Fibroblast of lung (primary cell): ENCODE data around the gene NR3C2. TPM values are rescaled to one million over a fixed set of nuclear protein-coding genes. Genes with fewer than 3 reads are reported as not detected.

ENCODE experiments used
- DNase-seq, 2 donors: peaks; one replicate each; pipeline versions ENCODE4 v3.0.0 to v3.0.0-alpha.2; 2010; ENCODE audit warnings: low read depth in 2 of 2
- H2AFZ ChIP-seq: 2 replicates; pipeline ENCODE4 v1.5.1; 2012; ENCODE audit warnings: low read length, control low read depth, inconsistent platforms
- H3K27ac ChIP-seq: 2 replicates; pipeline ENCODE4 v1.5.1; 2011; ENCODE audit warnings: low read length, control low read depth; ENCODE audit not compliant: insufficient read depth
- H3K27me3 ChIP-seq: 2 replicates; pipeline ENCODE4 v1.5.1; 2011; ENCODE audit warnings: mild to moderate bottlenecking, low read length; ENCODE audit not compliant: control insufficient read depth, insufficient read depth
- H3K36me3 ChIP-seq: 2 replicates; pipeline ENCODE4 v1.5.1; 2011; ENCODE audit warnings: low read length; ENCODE audit not compliant: control insufficient read depth, insufficient read depth
- H3K4me1 ChIP-seq: 2 replicates; pipeline ENCODE4 v1.5.1; 2011; ENCODE audit warnings: low read length; ENCODE audit not compliant: control insufficient read depth, insufficient read depth; ENCODE audit errors: extremely low read depth
- H3K4me2 ChIP-seq: 2 replicates; pipeline ENCODE4 v1.5.1; 2011; ENCODE audit warnings: low read length, control low read depth; ENCODE audit not compliant: insufficient read depth; ENCODE audit errors: extremely low read depth
- H3K4me3 ChIP-seq, 4 experiments: fragments of 200-600 bp in 1 of 4; sonication (generic) in 1 of 4; replicated peaks in 1 of 4; 2 replicates each; pipeline ENCODE4 v1.5.1; 2011 to 2016; ENCODE audit warnings: low read length in 4 of 4, low read depth in 3 of 4, mild to moderate bottlenecking in 3 of 4, control low read depth in 2 of 4, inconsistent platforms in 1 of 4, mixed read lengths in 1 of 4; ENCODE audit not compliant: insufficient read depth in 1 of 4; ENCODE audit errors: control extremely low read depth in 1 of 4
- H3K79me2 ChIP-seq: 2 replicates; pipeline ENCODE4 v1.5.1; 2012; ENCODE audit warnings: mild to moderate bottlenecking, low read length, inconsistent platforms; ENCODE audit not compliant: control insufficient read depth, insufficient read depth
- H3K9ac ChIP-seq: 2 replicates; pipeline ENCODE4 v1.5.1; 2011; ENCODE audit warnings: mild to moderate bottlenecking, low read length, control low read depth; ENCODE audit not compliant: insufficient read depth
- H3K9me3 ChIP-seq: 2 replicates; pipeline ENCODE4 v1.5.1; 2012; ENCODE audit warnings: low read depth, low read length; ENCODE audit not compliant: control insufficient read depth, insufficient read depth
- H4K20me1 ChIP-seq: 2 replicates; pipeline ENCODE4 v1.5.1; 2011; ENCODE audit warnings: low read length; ENCODE audit not compliant: control insufficient read depth, insufficient read depth; ENCODE audit errors: extremely low read depth
- EZH2 ChIP-seq: IDR thresholded peaks from 2 replicates; pipeline ENCODE4 v1.5.1; 2012; ENCODE audit warnings: low read length, control low read depth, mild to moderate bottlenecking; ENCODE audit errors: missing control alignments
- polyA plus RNA-seq, 2 donors: library from polyadenylated mRNA; depleted of rRNA in 1 of 2; stranded (reverse) in 1 of 2; unstranded in 1 of 2; fragments of >200 nt; gene quantifications; 2 replicates each; pipeline ENCODE4 v1.2.1, GENCODE V29; 2011 to 2012; ENCODE audit warnings: missing spikeins in 1 of 2
- total RNA-seq: library from RNA; depleted of rRNA; stranded (reverse); fragments of >200 nt; gene quantifications from 2 replicates; pipeline ENCODE4 v1.2.1, GENCODE V29; 2014
- TF ChIP-seq, protein P1 (sequence below), 2 donors: IDR thresholded peaks in 1 of 2; conservative IDR thresholded peaks in 1 of 2; 1 replicate in 1 of 2; 2 replicates in 1 of 2; pipeline ENCODE4 v1.5.1; 2011 to 2012; ENCODE audit warnings: low read length in 2 of 2, control low read depth in 1 of 2, inconsistent platforms in 1 of 2, low read depth in 1 of 2, mild to moderate bottlenecking in 1 of 2

Gene NR3C2
- total and polyA plus RNA-seq, 2 donors (not counting 1 experiment from before 2014, with no cell fraction given): 1.9 to 7.4 TPM

DNA sequence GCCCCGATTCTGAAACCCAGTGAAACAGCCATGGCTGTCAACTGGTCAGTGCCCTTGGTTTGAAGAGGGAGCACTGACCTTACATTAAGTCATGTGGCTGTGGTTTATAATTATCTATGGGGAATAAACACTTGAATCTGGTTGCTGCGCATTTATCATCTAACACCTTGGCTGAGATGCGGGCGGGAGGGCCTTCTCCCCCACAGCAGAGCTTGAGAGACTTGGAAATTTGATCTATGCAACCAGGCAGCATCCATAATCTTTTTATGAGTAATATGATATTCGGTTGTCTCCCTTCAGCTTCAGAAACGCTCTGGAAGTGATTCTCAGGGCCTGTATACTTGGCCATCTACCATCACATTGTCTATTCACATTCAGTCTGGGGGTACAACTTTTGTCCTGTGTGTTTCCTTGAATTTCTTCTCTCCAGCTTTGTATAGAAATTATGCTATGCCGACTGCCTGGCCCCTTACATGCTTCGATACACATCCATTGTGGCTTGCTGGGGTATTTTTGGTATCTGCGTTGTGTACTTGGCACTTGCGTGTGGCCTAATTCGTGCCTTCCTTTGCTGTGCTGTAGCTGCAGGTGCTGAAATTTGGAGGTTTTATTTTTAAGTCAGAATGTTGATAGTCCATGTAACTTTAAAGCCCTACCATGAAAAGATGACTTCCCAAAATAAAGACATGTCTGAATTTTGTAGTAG lies 388.8 kb downstream of the NR3C2 start:
- Histone ChIP-seq H3K4me1 (no peaks in the 10 kb centered on the region), H3K9ac (no peak overlapping the region), H4K20me1 (no peaks in the 10 kb centered on the region), H3K27me3 (no peaks in the 10 kb centered on the region), H3K4me3 (no peak overlapping the region), H3K4me2 (no peak overlapping the region), H3K36me3 (no peaks in the 10 kb centered on the region), H3K9me3 (no peaks in the 10 kb centered on the region), H3K27ac (no peak overlapping the region), H3K79me2 (peaks cover 2% of the 10 kb centered on the region), H2AFZ (no peak overlapping the region)
- no peak for TF ChIP-seq EZH2
- TF ChIP-seq, protein P1, sequence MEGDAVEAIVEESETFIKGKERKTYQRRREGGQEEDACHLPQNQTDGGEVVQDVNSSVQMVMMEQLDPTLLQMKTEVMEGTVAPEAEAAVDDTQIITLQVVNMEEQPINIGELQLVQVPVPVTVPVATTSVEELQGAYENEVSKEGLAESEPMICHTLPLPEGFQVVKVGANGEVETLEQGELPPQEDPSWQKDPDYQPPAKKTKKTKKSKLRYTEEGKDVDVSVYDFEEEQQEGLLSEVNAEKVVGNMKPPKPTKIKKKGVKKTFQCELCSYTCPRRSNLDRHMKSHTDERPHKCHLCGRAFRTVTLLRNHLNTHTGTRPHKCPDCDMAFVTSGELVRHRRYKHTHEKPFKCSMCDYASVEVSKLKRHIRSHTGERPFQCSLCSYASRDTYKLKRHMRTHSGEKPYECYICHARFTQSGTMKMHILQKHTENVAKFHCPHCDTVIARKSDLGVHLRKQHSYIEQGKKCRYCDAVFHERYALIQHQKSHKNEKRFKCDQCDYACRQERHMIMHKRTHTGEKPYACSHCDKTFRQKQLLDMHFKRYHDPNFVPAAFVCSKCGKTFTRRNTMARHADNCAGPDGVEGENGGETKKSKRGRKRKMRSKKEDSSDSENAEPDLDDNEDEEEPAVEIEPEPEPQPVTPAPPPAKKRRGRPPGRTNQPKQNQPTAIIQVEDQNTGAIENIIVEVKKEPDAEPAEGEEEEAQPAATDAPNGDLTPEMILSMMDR (conservative IDR thresholded peaks at IDR 0.05 in 1 of 2, IDR thresholded peaks at IDR 0.05 in 1 of 2; ENCODE audit: low read depth in 1 of 2, low read length in 2 of 2): no peak
- peak in 1 of 2 donors; percentile 46 for DNase-seq

DNA sequence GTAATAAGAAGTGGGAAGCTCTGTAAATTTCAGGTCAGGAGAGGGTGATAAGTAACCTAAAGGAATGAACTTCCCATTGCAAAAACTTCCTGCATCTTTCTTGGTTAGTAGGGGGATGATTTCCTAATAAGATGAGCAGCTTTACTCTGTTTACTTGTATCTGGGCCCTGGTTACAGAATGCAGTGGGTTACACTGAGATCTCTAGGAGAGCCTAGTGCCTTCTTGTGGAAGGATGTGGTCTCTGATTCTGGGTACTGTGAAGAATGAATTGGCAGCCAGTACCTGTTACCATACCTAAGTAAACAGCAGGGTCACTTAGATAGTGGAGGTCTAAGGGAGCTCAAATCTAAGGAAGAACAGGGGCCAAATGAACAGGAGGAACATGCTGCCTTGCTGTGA lies 389.8 kb downstream of the NR3C2 start:
- no peak overlapping the region for H2AFZ ChIP-seq
- H3K4me2 ChIP-seq: no peak overlapping the region
- H3K79me2 ChIP-seq: peaks cover 2% of the 10 kb centered on the region
- peak in 1 of 2 donors; percentile 31 for DNase-seq
- no peak overlapping the region for H3K4me3 ChIP-seq
- H4K20me1 ChIP-seq: no peaks in the 10 kb centered on the region
- TF ChIP-seq EZH2: no peak
- TF ChIP-seq, protein P1 (conservative IDR thresholded peaks at IDR 0.05 in 1 of 2, IDR thresholded peaks at IDR 0.05 in 1 of 2; ENCODE audit: low read depth in 1 of 2, low read length in 2 of 2): peak in 1 of 2 donors; percentile 14
- H3K4me1 ChIP-seq: no peaks in the 10 kb centered on the region
- H3K36me3 ChIP-seq: no peaks in the 10 kb centered on the region
- no peak overlapping the region for H3K27ac ChIP-seq
- H3K9me3 ChIP-seq: no peaks in the 10 kb centered on the region
- no peaks in the 10 kb centered on the region for H3K27me3 ChIP-seq
- no peak overlapping the region for H3K9ac ChIP-seq

DNA sequence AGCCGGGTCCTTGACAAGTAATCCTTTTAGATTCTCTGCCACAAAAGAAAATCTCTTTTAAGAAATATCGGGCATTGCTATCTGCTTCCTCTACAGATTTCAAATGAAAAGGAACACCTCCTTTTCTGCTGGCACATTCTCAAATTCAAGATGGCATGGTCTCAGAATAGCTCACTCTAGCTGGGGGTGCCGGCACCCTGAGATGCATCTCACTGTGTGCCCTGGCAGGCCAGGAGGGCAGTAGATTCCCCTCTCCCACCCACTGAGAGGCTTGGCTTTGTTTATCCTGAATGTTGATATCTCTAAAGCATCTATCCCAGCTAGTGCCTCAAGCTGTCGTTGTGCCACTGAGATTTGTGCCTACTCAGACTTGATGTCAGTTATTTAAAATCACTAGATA lies 390.8 kb downstream of the NR3C2 start:
- H3K79me2 ChIP-seq: no peaks in the 10 kb centered on the region
- H3K4me2 ChIP-seq: no peak overlapping the region
- H3K4me1 ChIP-seq: no peaks in the 10 kb centered on the region
- peaks cover 1% of the 10 kb centered on the region for H3K36me3 ChIP-seq
- H3K4me3 ChIP-seq: no peak overlapping the region
- H2AFZ ChIP-seq: no peak overlapping the region
- no peaks in the 10 kb centered on the region for H3K9me3 ChIP-seq
- no peak overlapping the region for H3K27ac ChIP-seq
- no peaks in the 10 kb centered on the region for H4K20me1 ChIP-seq
- no peak overlapping the region for H3K9ac ChIP-seq
- TF ChIP-seq EZH2: no peak
- TF ChIP-seq, protein P1 (conservative IDR thresholded peaks at IDR 0.05 in 1 of 2, IDR thresholded peaks at IDR 0.05 in 1 of 2; ENCODE audit: low read depth in 1 of 2, low read length in 2 of 2): no peak
- no peaks in the 10 kb centered on the region for H3K27me3 ChIP-seq
- DNase-seq: no peak
